H9 (cell line): Measurements from ENCODE around the gene RABL6. TPM values are rescaled to one million over a fixed set of nuclear protein-coding genes. Genes with fewer than 3 reads are reported as not detected.
A peak's percentile ranks its signal among the peaks of the same experiment; 100 is the strongest.

Source experiments
- DNase-seq: peaks from one replicate; pipeline ENCODE4 v3.0.0-alpha.2; 2017
- H2AFZ ChIP-seq: one replicate; pipeline ENCODE4 v1.6.1; 2013; ENCODE audit warnings: mild to moderate bottlenecking, low read length, control low read depth, moderate library complexity
- H2AK5ac ChIP-seq: 2 replicates; pipeline ENCODE4 v1.6.1; 2013; ENCODE audit warnings: low read length, control low read depth, mixed read lengths; ENCODE audit not compliant: insufficient read length
- H2BK120ac ChIP-seq: one replicate; pipeline ENCODE4 v1.6.1; 2013; ENCODE audit warnings: low read depth, mild to moderate bottlenecking, low read length, control low read depth, inconsistent platforms; ENCODE audit not compliant: poor library complexity, severe bottlenecking
- H2BK12ac ChIP-seq: 2 replicates; pipeline ENCODE4 v1.6.1; 2013; ENCODE audit warnings: low read length, control low read depth, mixed read lengths, low read depth; ENCODE audit not compliant: insufficient read length
- H2BK15ac ChIP-seq: 2 replicates; pipeline ENCODE4 v1.6.1; 2013; ENCODE audit warnings: low read depth, low read length, control low read depth
- H2BK20ac ChIP-seq: one replicate; pipeline ENCODE4 v1.6.1; 2013; ENCODE audit warnings: low read depth, mild to moderate bottlenecking, low read length, control low read depth, inconsistent platforms; ENCODE audit not compliant: poor library complexity, severe bottlenecking
- H2BK5ac ChIP-seq: 2 replicates; pipeline ENCODE4 v1.6.1; 2013; ENCODE audit warnings: low read length, control low read depth, mixed read lengths; ENCODE audit not compliant: insufficient read length
- H3K14ac ChIP-seq: 2 replicates; pipeline ENCODE4 v1.6.1; 2013; ENCODE audit warnings: low read length, control low read depth; ENCODE audit not compliant: insufficient read depth
- H3K18ac ChIP-seq: 2 replicates; pipeline ENCODE4 v1.6.1; 2013; ENCODE audit warnings: low read depth, mild to moderate bottlenecking, mixed read lengths, low read length, control low read depth; ENCODE audit not compliant: insufficient read length
- H3K23ac ChIP-seq: 2 replicates; pipeline ENCODE4 v1.6.1; 2013; ENCODE audit warnings: low read length, control low read depth, mixed read lengths, low read depth; ENCODE audit not compliant: insufficient read length
- H3K23me2 ChIP-seq: 2 replicates; pipeline ENCODE4 v1.6.1; 2013; ENCODE audit warnings: low read depth, mild to moderate bottlenecking, mixed read lengths, low read length, control low read depth; ENCODE audit not compliant: insufficient read length, poor library complexity, severe bottlenecking
- H3K27ac ChIP-seq: 2 replicates; pipeline ENCODE4 v1.5.1; 2013; ENCODE audit warnings: low read length, control low read depth, mixed read lengths, low read depth; ENCODE audit not compliant: insufficient read length
- H3K27me3 ChIP-seq: 2 replicates; pipeline ENCODE4 v1.6.1; 2013; ENCODE audit warnings: low read length, control low read depth, inconsistent platforms; ENCODE audit not compliant: insufficient read depth
- H3K4ac ChIP-seq: 2 replicates; pipeline ENCODE4 v1.6.1; 2013; ENCODE audit warnings: low read depth, mild to moderate bottlenecking, control low read depth, inconsistent platforms, low read length, moderate library complexity
- H3K4me1 ChIP-seq: 2 replicates; pipeline ENCODE4 v1.6.1; 2013; ENCODE audit warnings: low read length, control low read depth, inconsistent platforms; ENCODE audit not compliant: insufficient read depth
- H3K4me2 ChIP-seq: 2 replicates; pipeline ENCODE4 v1.6.1; 2013; ENCODE audit warnings: low read length, control low read depth, mixed read lengths; ENCODE audit not compliant: insufficient read length, insufficient read depth
- H3K56ac ChIP-seq: 2 replicates; pipeline ENCODE4 v1.6.1; 2013; ENCODE audit warnings: low read depth, mild to moderate bottlenecking, mixed read lengths, low read length, control low read depth; ENCODE audit not compliant: insufficient read length
- H3K79me1 ChIP-seq: 2 replicates; pipeline ENCODE4 v1.6.1; 2013; ENCODE audit warnings: low read depth, mild to moderate bottlenecking, moderate library complexity, low read length, control low read depth, inconsistent platforms; ENCODE audit not compliant: insufficient read depth, poor library complexity, severe bottlenecking
- H3K79me2 ChIP-seq: 2 replicates; pipeline ENCODE4 v1.6.1; 2013; ENCODE audit warnings: low read length, control low read depth, inconsistent platforms; ENCODE audit not compliant: insufficient read depth
- H3K9ac ChIP-seq: 2 replicates; pipeline ENCODE4 v1.6.1; 2013; ENCODE audit warnings: low read length, control low read depth, mixed read lengths; ENCODE audit not compliant: insufficient read length; ENCODE audit errors: extremely low read depth
- H3K9me3 ChIP-seq: one replicate; pipeline ENCODE4 v1.6.1; 2013; ENCODE audit warnings: low read depth, low read length, inconsistent platforms; ENCODE audit not compliant: control insufficient read depth
- H3T11ph ChIP-seq: one replicate; pipeline ENCODE4 v1.6.1; 2013; ENCODE audit warnings: mild to moderate bottlenecking, low read length, control low read depth, inconsistent platforms
- H4K20me1 ChIP-seq: one replicate; pipeline ENCODE4 v1.6.1; 2013; ENCODE audit not compliant: control insufficient read depth, insufficient read length, insufficient read depth
- H4K5ac ChIP-seq: 2 replicates; pipeline ENCODE4 v1.6.1; 2013; ENCODE audit warnings: low read depth, mild to moderate bottlenecking, mixed read lengths, low read length, control low read depth; ENCODE audit not compliant: insufficient read length
- H4K8ac ChIP-seq: replicated peaks from 2 replicates; pipeline ENCODE4 v1.6.1; 2013; ENCODE audit warnings: low read length, control low read depth, mixed read lengths, low read depth; ENCODE audit not compliant: insufficient read length
- H4K91ac ChIP-seq: 2 replicates; pipeline ENCODE4 v1.6.1; 2013; ENCODE audit warnings: low read depth, mild to moderate bottlenecking, moderate library complexity, mixed read lengths, low read length, control low read depth; ENCODE audit not compliant: insufficient read length
- H3K27ac Mint-ChIP-seq, 3 experiments: 2 replicates in 2 of 3; 3 replicates in 1 of 3; pipeline ENCODE4 v1.8.0; 2020 to 2021; ENCODE audit warnings: mixed read lengths in 3 of 3, mild to moderate bottlenecking in 1 of 3, moderate library complexity in 1 of 3
- H3K27me3 Mint-ChIP-seq: 2 replicates; pipeline ENCODE4 v1.8.0; 2021; ENCODE audit warnings: low read depth, mild to moderate bottlenecking, moderate library complexity, mixed read lengths
- H3K36me3 Mint-ChIP-seq, 3 experiments: 2 replicates in 2 of 3; 3 replicates in 1 of 3; pipeline ENCODE4 v1.8.0; 2020 to 2021; ENCODE audit warnings: low read depth in 3 of 3, mixed read lengths in 3 of 3; ENCODE audit not compliant: insufficient read depth in 1 of 3
- H3K4me1 Mint-ChIP-seq, 2 experiments: 2 replicates each; pipeline ENCODE4 v1.8.0; 2020; ENCODE audit warnings: mixed read lengths in 2 of 2
- H3K4me3 Mint-ChIP-seq, 2 experiments: 2 replicates in 1 of 2; 3 replicates in 1 of 2; pipeline ENCODE4 v1.8.0; 2020 to 2021; ENCODE audit warnings: mild to moderate bottlenecking in 2 of 2, mixed read lengths in 2 of 2, moderate library complexity in 1 of 2
- H3K9me3 Mint-ChIP-seq, 2 experiments: 2 replicates in 1 of 2; 3 replicates in 1 of 2; pipeline ENCODE4 v1.8.0; 2020; ENCODE audit warnings: mild to moderate bottlenecking in 2 of 2, mixed read lengths in 2 of 2, moderate library complexity in 1 of 2
- CTCF ChIP-seq: fragments of 200-600 bp; sonication (generic); conservative IDR thresholded peaks from 3 replicates; pipeline ENCODE4 v1.8.0; 2021; ENCODE audit warnings: antibody characterized with exemption, mild to moderate bottlenecking
- WGBS: extraction: QIAGEN DNeasy Blood & Tissue Kit; methylation state at CpG from one replicate; pipeline ENCODE4 v1.1.7; 2013; ENCODE audit warnings: missing lambda C conversion rate, low lambda C conversion rate, mixed read lengths; ENCODE audit not compliant: insufficient read length; ENCODE audit errors: extremely low coverage; 5-methylcytosine and 5-hydroxymethylcytosine counted together
- total RNA-seq: library from RNA; stranded (reverse); gene quantifications from 2 replicates; pipeline ENCODE4 v1.2.1, GENCODE V29; 2021

RABL6 gene
- total RNA-seq, 1 experiment from 2014 or later: 108 TPM

- no peaks in the 10 kb centered on the region for H3K79me2 ChIP-seq
- peaks cover 20 to 29% of the 10 kb centered on the region in 2 experiments for H3K4me1 Mint-ChIP-seq
- H2AFZ ChIP-seq: no peak overlapping the region
- WGBS: no CpG with 5 or more reads among the region's 63 CpGs
- H3K4me1 ChIP-seq: no peaks in the 10 kb centered on the region; the same call in 1 of the 2 replicates
- H3K27me3 ChIP-seq: no peaks in the 10 kb centered on the region; the same call in 1 of the 2 replicates
- peak overlapping the region; percentile 80 to 94 for H3K4me3 Mint-ChIP-seq
- H3K4ac ChIP-seq: no peak overlapping the region
- H3K4me2 ChIP-seq: peak overlapping the region; percentile 81
- no peak overlapping the region for H3K14ac ChIP-seq
- H3K9me3 ChIP-seq: no peaks in the 10 kb centered on the region
- H2BK15ac ChIP-seq: no peak overlapping the region
- no peak overlapping the region for H4K91ac ChIP-seq
- no peak overlapping the region for H3K9ac ChIP-seq
- TF ChIP-seq CTCF: no peak
- peak overlapping the region; percentile 89 to 94 (median 91); a peak in 6 of 7 replicates for H3K27ac Mint-ChIP-seq
- H3K36me3 Mint-ChIP-seq: peaks cover 4 to 9% (median 7%) of the 10 kb centered on the region in 3 experiments; a peak in 3 of 7 replicates
- no peak overlapping the region for H3K27ac ChIP-seq
- no peaks in the 10 kb centered on the region for H3K9me3 Mint-ChIP-seq
- DNase-seq: peak; percentile 94
- no peak overlapping the region for H2AK5ac ChIP-seq
- no peak overlapping the region for H2BK20ac ChIP-seq
- no peak overlapping the region for H2BK5ac ChIP-seq
- no peaks in the 10 kb centered on the region for H3K79me1 ChIP-seq
- no peak overlapping the region for H2BK120ac ChIP-seq
- peaks cover 15% of the 10 kb centered on the region for H3K23me2 ChIP-seq
- H4K5ac ChIP-seq: no peak overlapping the region
- peaks cover 49% of the 10 kb centered on the region for H3K27me3 Mint-ChIP-seq
- no peak overlapping the region for H2BK12ac ChIP-seq
- no peak overlapping the region for H3K56ac ChIP-seq
- H4K20me1 ChIP-seq: no peaks in the 10 kb centered on the region
- H3T11ph ChIP-seq: no peak overlapping the region
- H4K8ac ChIP-seq: no peak overlapping the region
- no peak overlapping the region for H3K18ac ChIP-seq
- H3K23ac ChIP-seq: no peak overlapping the region
These were observed 7.7 kb upstream of the RABL6 start for GRCh38 chr9:136799854-136800657.
